Motor neuron (in vitro differentiated cells): ENCODE data around the gene UNC50. TPM values are rescaled to one million over a fixed set of nuclear protein-coding genes. Genes with fewer than 3 reads are reported as not detected.
A peak's percentile ranks its signal among the peaks of the same experiment; 100 is the strongest.
"Not testable (repeated sequence)": the region's sequence is repeated elsewhere in the genome, so short reads cannot be mapped to it uniquely, and the experiment has no call there.

Experiments
- ATAC-seq, 8 experiments: fragments of 200-7000 bp; cut with Tn5 transposase; replicated peaks in 6 of 8; 2 replicates each; pipeline ENCODE4 v1.8.0; 2021; ENCODE audit warnings: mild to moderate bottlenecking in 8 of 8, moderate library complexity in 8 of 8
- H3K27ac ChIP-seq, 2 donors: fragments of 250-450 bp; sonication (Bioruptor Pico); 2 replicates each; pipeline ENCODE4 v1.9.0; 2021; ENCODE audit warnings: antibody characterized with exemption in 2 of 2, mild to moderate bottlenecking in 2 of 2, moderate library complexity in 1 of 2
- H3K4me1 ChIP-seq, 2 donors: fragments of 250-450 bp; sonication (Bioruptor Pico); replicated peaks in 1 of 2; 2 replicates each; pipeline ENCODE4 v1.6.1; 2021; ENCODE audit warnings: antibody characterized with exemption in 2 of 2, mild to moderate bottlenecking in 2 of 2, moderate library complexity in 1 of 2
- H3K4me3 ChIP-seq, 5 donors: fragments of 250-450 bp; sonication (Bioruptor Pico); 2 replicates each; pipeline ENCODE4 v1.9.0; 2021; ENCODE audit warnings: antibody characterized with exemption in 5 of 5, mild to moderate bottlenecking in 5 of 5, moderate library complexity in 4 of 5
- WGBS, 10 experiments: fragments of 450-650 bp; shearing (Covaris generic); methylation state at CpG; one replicate each; pipeline ENCODE4 v1.0.0; 2022; 5-methylcytosine and 5-hydroxymethylcytosine counted together
- in situ Hi-C, 9 experiments: fragments of 400-800 bp; cut with MboI; loops; one replicate each; pipeline ENCODE4 v1.15.0; 2021; ENCODE audit warnings: low sequenced_read_pairs in 9 of 9, low pct_unique_long_range_greater_than_20kb in 2 of 9; ENCODE audit not compliant: unreplicated experiment in 9 of 9
- total RNA-seq, 8 experiments: library from RNA; unstranded; fragments of 300-600 nt; gene quantifications; 2 replicates each; pipeline versions ENCODE4 v1.2.3 to v1.2.4, GENCODE V29; 2022

The UNC50 gene
- total RNA-seq, 8 experiments from 2014 or later: 28.8 to 74.0 (median 39.4) TPM

- in situ Hi-C loops: loop anchor here in 5 of 9 experiments (10.0 to 25.0 kb wide), 3 partner anchors 191 to 421 kb away; no protein-coding TSS in a partner anchor
- 58 to 100% (median 79%) methylated on average over 4 to 5 of the region's 5 CpGs; no CpG with 5 or more reads in 2 of the 10 experiments for WGBS, 10 experiments
- ATAC-seq: no peak
- Histone ChIP-seq H3K4me1 (no peaks in the 10 kb centered on the region), H3K4me3 (no peak overlapping the region), H3K27ac (no peak overlapping the region)
These were observed 35.2 kb downstream of the UNC50 start for GRCh38 chr2:98643496-98644100.

- H3K4me1 ChIP-seq: peaks cover 0 to 3% of the 10 kb centered on the region in 2 donors
- WGBS, 10 experiments: 17 to 100% (median 77%) methylated on average over 1 to 5 of the region's 5 CpGs; no CpG with 5 or more reads in 2 of the 10 experiments
- H3K4me3 ChIP-seq: no peak overlapping the region
- H3K27ac ChIP-seq: no peak overlapping the region
- in situ Hi-C loops: loop anchor here in 5 of 9 experiments (10.0 to 25.0 kb wide), 3 partner anchors 187 to 417 kb away; no protein-coding TSS in a partner anchor
- ATAC-seq: no peak
These were observed 39.2 kb downstream of the UNC50 start for GRCh38 chr2:98647636-98648035.

GRCh38 chr2:98648451-98648850 lies 40.1 kb downstream of the UNC50 start:
- ATAC-seq: no peak
- Histone ChIP-seq H3K4me3 (no peak overlapping the region), H3K27ac (no peak overlapping the region), H3K4me1 (peaks cover 0 to 3% of the 10 kb centered on the region in 2 donors)
- WGBS, 10 experiments: 42 to 100% (median 94%) methylated on average over 1 to 4 of the region's 4 CpGs; no CpG with 5 or more reads in 2 of the 10 experiments
- in situ Hi-C loops: loop anchor here in 5 of 9 experiments (10.0 to 25.0 kb wide), 3 partner anchors 186 to 416 kb away; no protein-coding TSS in a partner anchor

- no peak overlapping the region for H3K27ac ChIP-seq
- ATAC-seq: peak; percentile 80 to 98 (median 92)
- peaks cover 0 to 3% of the 10 kb centered on the region in 2 donors for H3K4me1 ChIP-seq
- in situ Hi-C loops: loop anchor here in 5 of 9 experiments (10.0 to 25.0 kb wide), 3 partner anchors 185 to 415 kb away; no protein-coding TSS in a partner anchor
- WGBS, 10 experiments: 0 to 63% (median 33%) methylated on average over 1 to 4 of the region's 4 CpGs; no CpG with 5 or more reads in 1 of the 10 experiments
- no peak overlapping the region for H3K4me3 ChIP-seq
These were observed 41.0 kb downstream of the UNC50 start for GRCh38 chr2:98649135-98649991.

GRCh38 chr2:98649992-98650375 lies 41.6 kb downstream of the UNC50 start:
- ATAC-seq: no peak
- Histone ChIP-seq H3K4me3 (no peak overlapping the region), H3K27ac (no peak overlapping the region), H3K4me1 (peaks cover 0 to 3% of the 10 kb centered on the region in 2 donors)
- 0 to 100% (median 89%) methylated on average over 1 of the region's 1 CpG; no CpG with 5 or more reads in 1 of the 10 experiments for WGBS, 10 experiments
- in situ Hi-C loops: loop anchor here (5.0 to 25.0 kb wide), 5 partner anchors 185 to 415 kb away; no protein-coding TSS in a partner anchor

GRCh38 chr2:98650998-98651397 lies 42.6 kb downstream of the UNC50 start:
- Histone ChIP-seq H3K4me3 (no peak overlapping the region), H3K27ac (no peak overlapping the region), H3K4me1 (peaks cover 0 to 3% of the 10 kb centered on the region in 2 donors)
- 13 to 100% (median 79%) methylated on average over 1 of the region's 1 CpG; no CpG with 5 or more reads in 3 of the 10 experiments for WGBS, 10 experiments
- ATAC-seq: no peak
- in situ Hi-C loops: loop anchor here in 7 of 9 experiments (5.0 to 25.0 kb wide), 2 partner anchors 186 kb away; no protein-coding TSS in a partner anchor

GRCh38 chr2:98654699-98655495 lies 46.5 kb downstream of the UNC50 start:
- Histone ChIP-seq H3K4me1 (no peaks in the 10 kb centered on the region), H3K27ac (no peak overlapping the region), H3K4me3 (no peak overlapping the region)
- in situ Hi-C loops: loop anchor here in 7 of 9 experiments (5.0 to 25.0 kb wide), 2 partner anchors 182 kb away; no protein-coding TSS in a partner anchor
- no peak for ATAC-seq
- WGBS, 10 experiments: 83 to 100% (median 96%) methylated on average over 1 to 3 of the region's 3 CpGs

GRCh38 chr2:98656800-98657199 lies 48.4 kb downstream of the UNC50 start:
- WGBS, 10 experiments: 42 to 100% (median 82%) methylated on average over 1 to 4 of the region's 4 CpGs; no CpG with 5 or more reads in 1 of the 10 experiments
- no peak overlapping the region for H3K27ac ChIP-seq
- in situ Hi-C loops: loop anchor here in 6 of 9 experiments (25.0 kb wide), 1 partner anchor 181 kb away; no protein-coding TSS in a partner anchor
- no peak for ATAC-seq
- no peaks in the 10 kb centered on the region for H3K4me1 ChIP-seq
- no peak overlapping the region for H3K4me3 ChIP-seq

- in situ Hi-C loops: loop anchor here in 6 of 9 experiments (25.0 kb wide), 1 partner anchor 178 kb away; no protein-coding TSS in a partner anchor
- ATAC-seq: no peak
- Histone ChIP-seq H3K27ac (no peak overlapping the region), H3K4me3 (no peak overlapping the region), H3K4me1 (no peaks in the 10 kb centered on the region)
- 53 to 100% (median 89%) methylated on average over 2 to 4 of the region's 4 CpGs; no CpG with 5 or more reads in 1 of the 10 experiments for WGBS, 10 experiments
These were observed 50.6 kb downstream of the UNC50 start for GRCh38 chr2:98658816-98659490.

- not testable (repeated sequence) for ATAC-seq, H3K4me3 ChIP-seq, H3K27ac ChIP-seq, H3K4me1 ChIP-seq
- in situ Hi-C loops: loop anchor here in 6 of 9 experiments (25.0 kb wide), 1 partner anchor 178 kb away; no protein-coding TSS in a partner anchor
- WGBS, 10 experiments: 38 to 100% (median 92%) methylated on average over 1 to 2 of the region's 3 CpGs; no CpG with 5 or more reads in 3 of the 10 experiments
These were observed 51.1 kb downstream of the UNC50 start for GRCh38 chr2:98659491-98659840.

GRCh38 chr2:98663511-98664090 lies 55.2 kb downstream of the UNC50 start:
- no peak for ATAC-seq
- H3K27ac ChIP-seq: no peak overlapping the region
- H3K4me3 ChIP-seq: no peak overlapping the region
- no peaks in the 10 kb centered on the region for H3K4me1 ChIP-seq
- in situ Hi-C loops: loop anchor here in 6 of 9 experiments (25.0 kb wide), 1 partner anchor 174 kb away; no protein-coding TSS in a partner anchor
- 51 to 97% (median 89%) methylated on average over 5 to 12 of the region's 12 CpGs for WGBS, 10 experiments
